GM18951 (cell line): ENCODE data around the gene BBC3.

Experiments
- POLR2A ChIP-seq: IDR thresholded peaks from 4 replicates; pipeline ENCODE4 v1.6.1; 2011; ENCODE audit warnings: mild to moderate bottlenecking; ENCODE audit not compliant: insufficient read length, insufficient read depth; ENCODE audit errors: extremely low read depth
- in situ Hi-C: fragments of 300-500 bp; cut with MboI; formaldehyde crosslinking; loops from one replicate; pipeline ENCODE4 v1.12.0; 2022; ENCODE audit warnings: low sequenced_read_pairs, mixed read lengths, inconsistent platforms; ENCODE audit not compliant: unreplicated experiment

The BBC3 gene

DNA sequence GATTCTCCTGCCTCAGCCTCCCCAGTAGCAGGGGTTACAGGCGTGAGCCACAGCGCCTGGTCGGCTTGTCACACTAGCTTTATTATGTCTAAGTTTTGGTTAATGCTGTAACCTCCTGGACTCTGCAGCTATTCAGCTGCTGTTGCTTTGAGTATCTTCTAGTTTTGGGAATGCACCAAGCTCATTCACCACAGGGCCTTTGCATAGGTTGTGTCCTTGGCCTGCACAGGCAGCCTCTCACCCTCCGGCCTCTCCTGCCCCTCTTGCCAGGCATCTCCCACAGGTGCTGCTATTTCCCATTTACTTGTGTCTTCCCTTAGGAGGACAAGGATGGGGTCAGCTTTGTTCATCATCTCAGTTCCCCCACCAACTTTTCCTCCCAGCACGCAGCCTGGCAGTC lies 23.0 kb upstream of the BBC3 start:
- in situ Hi-C loops: loop anchor here (10.0 kb wide), 1 partner anchor 109 kb away; no protein-coding TSS in a partner anchor
- no peak for TF ChIP-seq POLR2A

DNA sequence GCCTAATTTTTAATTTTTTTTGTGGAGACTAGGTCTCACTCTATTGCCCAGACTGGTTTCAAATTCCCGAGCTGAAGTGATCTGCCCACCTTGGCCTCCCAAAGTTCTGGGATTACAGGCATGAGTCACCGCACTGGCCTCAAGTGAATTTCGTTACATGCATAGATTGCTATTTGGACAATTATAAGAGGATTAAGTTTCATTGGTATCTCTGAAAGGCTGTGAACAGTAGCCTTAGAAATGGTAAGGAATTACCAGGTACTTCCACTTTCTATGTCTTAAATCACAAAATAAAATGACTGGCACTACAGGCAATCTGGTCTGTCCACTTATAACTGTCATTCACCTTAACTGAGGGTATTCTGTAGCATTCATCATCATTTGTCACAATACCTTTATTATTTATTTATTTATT lies 22.5 kb upstream of the BBC3 start:
- in situ Hi-C loops: loop anchor here (10.0 kb wide), 1 partner anchor 109 kb away; no protein-coding TSS in a partner anchor
- no peak for TF ChIP-seq POLR2A

DNA sequence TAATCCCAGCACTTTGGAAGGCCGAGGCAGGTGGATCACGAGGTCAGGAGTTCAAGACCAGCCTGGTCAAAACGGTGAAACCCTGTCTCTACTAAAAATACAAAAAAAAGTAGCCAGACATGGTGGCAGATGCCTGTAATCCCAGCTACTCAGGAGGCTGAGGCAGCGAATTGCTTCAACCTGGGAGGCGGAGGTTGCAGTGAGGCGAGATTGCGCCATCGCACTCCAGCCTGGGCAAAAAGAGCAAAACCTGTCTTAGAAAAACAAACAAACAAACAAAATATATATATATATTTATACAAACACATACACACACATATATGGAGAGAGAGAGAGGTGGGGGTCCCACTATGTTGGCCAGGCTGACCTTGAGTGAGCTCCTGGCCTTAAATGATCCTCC lies 22.0 kb upstream of the BBC3 start:
- in situ Hi-C loops: loop anchor here (10.0 kb wide), 1 partner anchor 108 kb away; no protein-coding TSS in a partner anchor

DNA sequence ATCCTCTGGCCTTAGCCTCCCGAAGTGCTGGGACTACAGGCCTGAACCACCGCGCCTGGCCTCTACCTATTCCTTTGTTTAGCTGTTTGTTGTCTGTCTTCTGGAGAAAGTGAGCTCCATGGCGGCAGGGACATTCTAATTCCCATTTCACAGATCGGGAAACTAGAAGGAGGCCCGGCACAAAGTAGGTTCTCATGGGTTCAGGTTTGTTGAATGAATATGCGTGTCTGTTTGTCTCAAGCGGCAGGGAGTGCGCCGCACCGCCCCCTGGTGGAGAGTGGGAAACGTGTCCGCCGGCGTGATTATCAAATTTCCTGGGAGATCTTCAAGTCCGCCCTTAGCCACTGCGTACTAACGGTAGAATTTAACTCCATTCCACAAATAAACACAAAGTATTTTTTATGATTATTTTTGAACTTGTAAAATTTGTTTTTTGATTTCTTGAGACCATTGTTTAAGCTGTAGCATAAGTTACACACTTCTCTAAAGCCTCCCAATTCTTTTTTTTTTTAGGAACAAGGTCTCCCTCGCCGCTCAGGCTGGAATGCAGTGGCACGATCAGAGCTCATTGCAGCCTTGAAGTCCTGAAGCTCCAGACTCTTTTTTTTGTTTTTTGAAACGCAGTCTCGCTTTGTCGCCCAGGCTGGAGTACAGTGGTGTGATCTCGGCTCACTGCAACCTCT lies 16.4 kb upstream of the BBC3 start:
- in situ Hi-C loops: no loop called here

DNA sequence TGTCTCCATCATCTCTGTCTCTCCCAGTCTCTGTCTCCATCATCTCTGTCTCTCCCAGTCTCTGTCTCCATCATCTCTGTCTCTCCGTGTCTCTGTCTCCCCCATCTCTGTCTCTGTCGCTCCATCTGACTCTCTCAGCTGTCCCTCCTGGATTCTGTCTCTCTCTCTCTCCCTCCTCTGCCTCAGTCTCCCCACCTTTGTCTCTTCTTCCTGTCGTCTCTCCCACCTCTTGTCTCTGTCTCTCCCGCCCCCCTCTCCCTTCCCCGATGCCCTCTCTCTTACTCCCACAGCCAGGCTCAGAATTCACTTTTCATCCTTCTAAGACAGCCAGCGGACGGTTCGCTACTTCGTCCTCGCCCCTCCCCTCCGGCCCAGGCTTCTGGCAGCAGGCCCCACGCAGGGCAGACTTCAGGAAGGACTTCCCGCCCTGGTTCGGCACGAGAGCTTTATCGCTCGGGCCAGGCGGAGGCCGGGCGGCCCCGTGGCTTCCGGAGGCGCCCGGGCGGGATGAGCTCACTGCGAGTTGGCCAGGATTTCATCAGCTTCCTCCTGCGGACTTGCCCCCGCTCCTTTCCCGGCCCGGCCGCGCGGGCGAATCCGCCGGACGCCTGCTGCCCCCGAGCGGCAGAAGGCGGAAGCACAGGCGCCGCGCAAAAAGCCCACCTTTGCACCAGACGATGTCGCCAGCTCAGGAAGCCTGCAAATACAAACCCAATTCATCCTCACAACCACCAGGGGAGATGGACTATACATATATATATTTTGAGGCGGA lies 13.0 kb upstream of the BBC3 start:
- in situ Hi-C loops: no loop called here
- TF ChIP-seq POLR2A: peak; percentile 59

More for the DNA sequence above, 16.4 kb upstream of the BBC3 start:
- TF ChIP-seq POLR2A: no peak

DNA sequence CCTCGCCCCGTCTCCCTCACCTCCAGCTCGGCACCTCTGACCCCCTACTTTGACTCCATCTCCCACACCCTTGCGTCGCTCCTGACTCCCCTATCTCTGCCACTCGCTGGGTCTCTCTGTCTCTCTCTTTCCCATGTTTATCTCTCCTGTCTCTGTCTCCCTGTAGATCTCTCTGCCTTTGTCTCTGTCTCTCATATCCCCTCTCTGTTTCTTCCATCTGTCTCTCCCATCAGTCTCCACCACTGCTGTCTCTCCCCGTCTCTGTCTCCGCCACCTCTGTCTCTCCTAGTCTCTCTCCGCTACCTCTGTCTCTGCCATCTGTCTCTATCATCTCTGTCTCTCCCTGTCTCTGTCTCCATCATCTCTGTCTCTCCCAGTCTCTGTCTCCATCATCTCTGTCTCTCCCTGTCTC lies 12.4 kb upstream of the BBC3 start:
- in situ Hi-C loops: no loop called here
- TF ChIP-seq POLR2A: no peak

DNA sequence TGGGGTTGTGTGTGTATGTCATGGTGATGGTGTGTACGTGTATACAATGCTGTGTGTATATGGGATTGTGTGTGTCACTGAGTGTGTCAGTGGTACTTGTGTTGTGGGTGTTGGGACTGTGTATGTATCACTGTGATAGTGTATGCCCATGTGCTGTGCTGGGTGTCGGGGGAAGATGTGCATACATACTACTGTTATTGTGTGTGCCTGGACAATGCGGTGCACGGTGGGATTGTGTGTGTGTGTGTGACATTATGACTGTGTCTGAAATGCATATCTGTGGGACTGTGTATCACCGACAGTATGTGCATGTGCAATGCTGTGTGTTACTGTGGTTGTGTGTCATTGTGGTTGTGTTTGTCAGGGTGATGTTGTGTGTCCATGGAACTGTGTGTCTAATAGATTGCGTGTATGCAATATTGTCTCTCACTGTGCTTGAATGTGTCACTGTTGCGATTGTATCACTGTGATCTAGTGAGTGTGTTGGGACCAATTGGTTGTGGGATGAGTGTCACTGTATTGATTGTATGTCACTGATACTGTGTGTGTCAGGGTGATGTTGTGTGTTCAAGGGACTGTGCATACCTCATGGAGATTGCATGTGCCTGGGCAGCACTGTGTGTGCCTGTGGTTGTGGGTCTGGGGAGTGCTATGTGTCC lies 11.0 kb upstream of the BBC3 start:
- in situ Hi-C loops: no loop called here

DNA sequence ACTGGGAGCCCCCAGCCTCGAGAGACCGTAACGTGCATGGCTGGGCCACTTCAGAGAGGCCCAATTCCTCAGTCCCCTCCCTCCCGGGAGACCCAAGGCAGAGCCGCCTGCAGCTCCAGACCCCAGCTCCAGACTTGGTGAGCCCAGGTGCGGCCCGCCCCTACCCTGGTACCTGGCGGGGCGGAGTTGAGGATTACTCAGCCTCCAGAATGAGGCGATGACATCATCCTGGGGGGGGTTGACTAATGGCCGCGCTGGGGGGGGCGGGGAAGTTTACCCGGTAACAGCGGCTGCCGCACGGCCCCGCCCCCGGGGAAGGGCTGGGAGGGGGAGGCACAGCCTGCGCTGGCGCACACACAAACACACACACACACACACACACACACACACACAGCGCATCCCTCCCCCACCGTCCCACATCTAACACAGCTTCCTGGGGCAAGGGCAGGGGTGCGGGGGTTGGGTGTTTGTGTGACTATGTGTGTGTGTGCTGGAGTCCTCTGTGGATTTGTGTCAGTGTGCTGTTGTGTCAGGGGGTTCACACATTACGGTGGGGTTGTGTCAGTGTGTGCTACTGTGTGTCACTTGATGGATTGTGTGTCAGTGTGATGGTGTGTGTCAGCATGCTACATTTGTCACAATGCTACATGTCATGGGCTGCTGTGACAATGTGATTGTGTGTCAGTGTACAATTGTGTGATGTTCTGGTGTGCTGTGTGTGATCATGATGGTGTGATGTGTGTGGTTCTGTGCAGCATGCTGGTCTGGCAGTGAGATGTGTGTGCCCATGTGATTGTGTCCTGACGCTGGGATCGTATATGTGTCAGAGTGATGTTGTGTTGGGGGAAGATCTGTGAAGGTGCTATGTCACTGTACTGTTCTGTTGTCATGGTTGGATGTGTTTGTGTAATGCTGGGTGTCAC lies 10.3 kb upstream of the BBC3 start:
- no peak for TF ChIP-seq POLR2A
- in situ Hi-C loops: no loop called here

More for the DNA sequence above, 11.0 kb upstream of the BBC3 start:
- no peak for TF ChIP-seq POLR2A

DNA sequence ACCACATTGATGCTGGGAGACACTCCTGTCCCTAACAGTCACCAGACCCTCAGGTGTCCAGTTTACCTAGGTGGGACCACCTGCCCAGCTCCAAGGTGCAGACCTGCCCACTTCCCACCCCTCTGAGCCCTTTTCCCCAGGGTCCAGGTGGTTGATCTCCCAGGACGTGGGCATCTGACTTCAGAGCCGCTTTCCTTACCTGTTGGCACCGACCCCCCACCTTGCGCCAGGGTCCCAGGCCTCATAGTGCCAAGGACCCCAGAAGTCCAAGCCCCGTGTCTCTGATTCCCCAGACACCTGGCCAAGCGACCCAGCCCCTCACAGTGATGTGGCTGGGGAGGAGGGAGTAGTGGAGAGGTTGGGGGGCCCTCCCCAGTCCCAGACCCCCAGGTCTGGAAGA lies 9.6 kb upstream of the BBC3 start:
- in situ Hi-C loops: no loop called here
- TF ChIP-seq POLR2A: no peak

DNA sequence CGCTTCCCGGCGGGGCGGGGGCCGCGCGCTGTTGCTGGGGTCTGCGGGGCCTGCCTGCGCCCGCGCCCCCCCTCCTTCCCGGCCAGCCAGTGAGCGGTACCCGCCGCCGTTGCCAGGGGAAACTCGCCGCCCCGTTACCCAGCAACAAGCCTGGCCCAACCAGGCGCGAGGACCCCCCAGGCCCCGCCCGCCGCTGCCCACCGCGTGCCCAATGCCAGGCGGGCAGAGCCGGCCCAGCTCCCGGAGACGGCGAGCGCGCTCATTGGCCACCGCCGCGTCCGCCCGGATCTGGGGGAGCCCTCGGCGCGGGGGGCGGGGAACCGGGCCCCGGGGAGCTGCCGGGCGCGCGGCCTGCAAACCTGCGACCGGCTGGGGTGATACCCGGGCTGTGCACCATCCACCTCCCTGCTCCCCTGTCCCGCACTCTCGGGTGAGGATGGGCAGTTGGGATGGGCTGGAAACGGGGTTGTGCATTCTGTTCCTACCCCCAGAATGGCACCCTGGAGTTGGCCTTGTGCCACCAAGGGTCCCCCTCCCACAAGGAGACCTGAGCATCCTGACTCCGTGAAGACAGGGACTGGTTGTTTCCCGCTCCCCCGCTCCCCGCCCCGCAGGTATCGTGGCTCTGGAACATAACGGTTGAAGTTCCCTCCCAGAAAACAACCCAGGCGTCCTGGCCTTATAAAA lies 8.8 kb upstream of the BBC3 start:
- in situ Hi-C loops: no loop called here
- TF ChIP-seq POLR2A: no peak

DNA sequence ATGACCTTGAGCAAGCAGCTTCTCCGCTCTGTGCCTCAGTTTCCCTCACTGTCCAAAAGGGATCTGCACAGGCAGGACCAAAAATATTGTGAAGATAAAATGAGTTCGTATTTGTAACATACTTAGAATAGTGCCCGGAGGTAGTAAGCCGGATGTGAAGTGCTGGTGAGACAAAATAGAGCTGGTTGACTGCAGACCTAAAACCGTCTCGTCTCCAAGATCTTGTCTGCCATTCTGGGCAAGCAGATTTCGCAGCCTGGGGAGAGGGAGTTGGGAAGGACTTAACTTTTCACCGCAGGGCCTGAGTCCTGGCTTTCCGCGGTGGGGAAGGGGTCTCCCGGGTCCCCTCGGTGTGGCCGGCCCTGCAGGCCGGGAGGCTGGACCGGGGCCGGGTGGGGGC lies 8.2 kb upstream of the BBC3 start:
- in situ Hi-C loops: no loop called here

DNA sequence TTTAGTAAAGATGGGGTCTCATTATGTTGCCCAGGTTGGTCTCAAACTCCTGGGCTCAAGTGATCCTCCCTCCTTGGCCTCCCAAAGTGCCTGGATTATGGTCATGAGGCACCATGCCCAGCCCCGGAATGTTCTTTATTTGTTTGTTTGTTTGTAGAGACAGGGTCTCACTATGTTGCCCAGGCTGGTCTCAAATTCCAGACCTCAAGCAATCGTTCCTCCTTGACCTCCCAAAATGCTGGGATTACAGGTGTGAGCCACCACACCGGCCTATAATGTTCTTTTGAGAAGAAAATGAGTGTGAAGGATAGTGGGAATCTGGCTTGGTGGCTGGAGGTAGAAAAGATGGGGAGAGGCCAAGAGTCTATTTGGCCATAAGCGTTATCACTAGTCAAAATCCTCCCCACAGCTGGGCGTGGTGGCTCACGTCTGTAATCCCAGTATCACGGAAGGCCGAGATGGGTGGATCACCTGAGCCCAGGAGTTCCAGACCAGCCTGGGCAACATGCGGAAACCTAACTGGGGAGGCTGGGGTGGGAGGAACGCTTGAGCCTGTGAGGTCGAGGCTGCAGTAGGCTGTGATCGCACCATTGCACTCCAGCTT lies 5.2 kb upstream of the BBC3 start:
- in situ Hi-C loops: no loop called here
- TF ChIP-seq POLR2A: no peak

More for the DNA sequence above, 8.2 kb upstream of the BBC3 start:
- no peak for TF ChIP-seq POLR2A
